CD14-positive monocyte (primary cell): ENCODE measurements around the gene BTBD1. TPM values are rescaled to one million over a fixed set of nuclear protein-coding genes. Genes with fewer than 3 reads are reported as not detected.

ENCODE experiments used
- DNase-seq, 3 donors: peaks; one replicate each; pipeline ENCODE4 v3.0.0-alpha.2; 2011 to 2022
- H2AFZ ChIP-seq: 2 replicates; pipeline ENCODE4 v1.6.0; 2012; ENCODE audit warnings: mild to moderate bottlenecking, low read depth, low read length, inconsistent platforms; ENCODE audit not compliant: insufficient read depth, poor library complexity, severe bottlenecking
- H3K27ac ChIP-seq, 2 donors: 1 replicate in 1 of 2; 2 replicates in 1 of 2; pipeline ENCODE4 v1.5.1; 2012 to 2013; ENCODE audit warnings: low read length in 2 of 2, control low read depth in 1 of 2, inconsistent platforms in 1 of 2, low read depth in 1 of 2, mild to moderate bottlenecking in 1 of 2
- H3K27me3 ChIP-seq, 2 donors: one replicate each; pipeline versions ENCODE4 v1.6.0 to v1.6.1; 2011 to 2013; ENCODE audit warnings: low read length in 2 of 2; ENCODE audit not compliant: control insufficient read depth in 2 of 2, insufficient read depth in 2 of 2
- H3K36me3 ChIP-seq, 2 donors: replicated peaks in 1 of 2; 1 replicate in 1 of 2; 2 replicates in 1 of 2; pipeline versions ENCODE4 v1.5.1 to v1.6.1; 2012 to 2013; ENCODE audit warnings: low read length in 2 of 2, control low read depth in 1 of 2, inconsistent platforms in 1 of 2, mild to moderate bottlenecking in 1 of 2; ENCODE audit not compliant: insufficient read depth in 2 of 2, control insufficient read depth in 1 of 2
- H3K4me1 ChIP-seq, 2 donors: 1 replicate in 1 of 2; 2 replicates in 1 of 2; pipeline versions ENCODE4 v1.5.1 to v1.6.1; 2012 to 2013; ENCODE audit warnings: low read length in 2 of 2, control low read depth in 1 of 2, inconsistent platforms in 1 of 2, mild to moderate bottlenecking in 1 of 2, moderate library complexity in 1 of 2; ENCODE audit not compliant: insufficient read depth in 2 of 2, control insufficient read depth in 1 of 2
- H3K4me2 ChIP-seq: replicated peaks from 2 replicates; pipeline ENCODE3; 2012; ENCODE audit warnings: low read length, moderate library complexity, mild to moderate bottlenecking; ENCODE audit not compliant: poor library complexity, severe bottlenecking; ENCODE audit errors: extremely low read depth
- H3K4me3 ChIP-seq, 3 experiments: fragments of 200-600 bp in 1 of 3; sonication (generic) in 1 of 3; replicated peaks in 1 of 3; 1 replicate in 2 of 3; 2 replicates in 1 of 3; pipeline ENCODE4 v1.5.1; 2011 to 2013; ENCODE audit warnings: low read length in 3 of 3, mild to moderate bottlenecking in 3 of 3, control low read depth in 2 of 3, low read depth in 2 of 3, inconsistent platforms in 1 of 3, moderate library complexity in 1 of 3
- H3K79me2 ChIP-seq: 2 replicates; pipeline ENCODE4 v1.6.0; 2012; ENCODE audit warnings: mild to moderate bottlenecking, control low read depth, inconsistent platforms, low read length, moderate library complexity; ENCODE audit not compliant: insufficient read depth
- H3K9ac ChIP-seq: 2 replicates; pipeline ENCODE4 v1.6.0; 2017; ENCODE audit warnings: low read length, mild to moderate bottlenecking; ENCODE audit not compliant: insufficient read depth, poor library complexity, severe bottlenecking
- H3K9me3 ChIP-seq, 2 donors: replicated peaks in 1 of 2; 1 replicate in 1 of 2; 2 replicates in 1 of 2; pipeline versions ENCODE4 v1.5.1 to v1.6.1; 2012 to 2013; ENCODE audit warnings: low read length in 2 of 2, control low read depth in 1 of 2; ENCODE audit not compliant: control insufficient read depth in 1 of 2, insufficient read depth in 1 of 2
- H4K20me1 ChIP-seq: 2 replicates; pipeline ENCODE4 v1.6.0; 2012; ENCODE audit warnings: mild to moderate bottlenecking, low read length, control low read depth, moderate library complexity; ENCODE audit not compliant: insufficient read depth
- H3K27ac Mint-ChIP-seq, 7 donors: one replicate each; pipeline ENCODE4 v1.8.0; 2020; ENCODE audit warnings: mild to moderate bottlenecking in 7 of 7, mixed read lengths in 7 of 7, moderate library complexity in 6 of 7, inconsistent platforms in 2 of 7
- H3K27me3 Mint-ChIP-seq, 3 donors: one replicate each; pipeline ENCODE4 v1.8.0; 2021 to 2022; ENCODE audit warnings: low read depth in 3 of 3, mild to moderate bottlenecking in 3 of 3, mixed read lengths in 3 of 3, moderate library complexity in 3 of 3, inconsistent platforms in 1 of 3
- H3K36me3 Mint-ChIP-seq, 2 donors: one replicate each; pipeline ENCODE4 v1.8.0; 2020; ENCODE audit warnings: mixed read lengths in 2 of 2, inconsistent platforms in 1 of 2, mild to moderate bottlenecking in 1 of 2
- H3K4me1 Mint-ChIP-seq: one replicate; pipeline ENCODE4 v1.8.0; 2020; ENCODE audit warnings: mild to moderate bottlenecking, mixed read lengths
- H3K4me3 Mint-ChIP-seq, 2 donors: one replicate each; pipeline ENCODE4 v1.8.0; 2020; ENCODE audit warnings: mild to moderate bottlenecking in 2 of 2, mixed read lengths in 2 of 2, moderate library complexity in 1 of 2
- H3K9me3 Mint-ChIP-seq, 7 donors: one replicate each; pipeline ENCODE4 v1.8.0; 2020 to 2022; ENCODE audit warnings: mixed read lengths in 7 of 7, mild to moderate bottlenecking in 6 of 7, moderate library complexity in 6 of 7, inconsistent platforms in 2 of 7
- CTCF ChIP-seq: fragments of 200-600 bp; IDR thresholded peaks from one replicate; pipeline ENCODE4 v1.8.0; 2022; ENCODE audit warnings: antibody characterized with exemption, mild to moderate bottlenecking
- WGBS: methylation state at CpG from one replicate; pipeline ENCODE4 v1.1.5; 2013; ENCODE audit warnings: missing lambda C conversion rate; ENCODE audit not compliant: insufficient coverage; 5-methylcytosine and 5-hydroxymethylcytosine counted together
- intact Hi-C, 2 donors: fragments of 100-400 bp; cut with micrococcal nuclease; formaldehyde crosslinking; loops; one replicate each; pipeline versions ENCODE4 v1.15.0 to v1.15.1; 2023
- polyA plus RNA-seq, 3 donors: library from polyadenylated mRNA; depleted of rRNA in 1 of 3; unstranded in 2 of 3; stranded (reverse) in 1 of 3; fragments of 300-500 nt in 2 of 3; fragments of >200 nt in 1 of 3; fragmentation: Illumina TruSeq in 2 of 3; gene quantifications; 1 replicate in 2 of 3; 2 replicates in 1 of 3; pipeline ENCODE4 v1.2.3, GENCODE V29; 2012 to 2021

BTBD1 gene
- polyA plus RNA-seq, 3 donors: 18.0 to 48.8 (median 37.2) TPM

- H3K4me3 ChIP-seq: no peak overlapping the region
- H4K20me1 ChIP-seq: peaks cover 5% of the 10 kb centered on the region
- peaks cover 5% of the 10 kb centered on the region in 2 donors for H3K4me1 ChIP-seq
- peaks cover 0 to 1% (median 0%) of the 10 kb centered on the region in 3 donors for H3K27me3 Mint-ChIP-seq
- H3K36me3 Mint-ChIP-seq: peaks cover 5 to 10% of the 10 kb centered on the region in 2 donors
- no peak for TF ChIP-seq CTCF
- peaks cover 0 to 9% of the 10 kb centered on the region in 2 donors for H3K36me3 ChIP-seq
- H3K9me3 Mint-ChIP-seq: no peaks in the 10 kb centered on the region
- H3K27me3 ChIP-seq: no peaks in the 10 kb centered on the region
- intact Hi-C loops: loop anchor here in 1 of 2 donors (5.0 kb wide), 2 partner anchors 449 to 464 kb away; no protein-coding TSS in a partner anchor
- no peak for DNase-seq
- H3K4me3 Mint-ChIP-seq: no peak overlapping the region
- H2AFZ ChIP-seq: no peak overlapping the region
- WGBS: no CpG with 5 or more reads among the region's 3 CpGs
- H3K27ac Mint-ChIP-seq: no peak overlapping the region
- H3K9me3 ChIP-seq: no peaks in the 10 kb centered on the region
- H3K9ac ChIP-seq: no peak overlapping the region
- no peak overlapping the region for H3K4me2 ChIP-seq
- H3K4me1 Mint-ChIP-seq: peaks cover 8% of the 10 kb centered on the region
- H3K79me2 ChIP-seq: no peaks in the 10 kb centered on the region
- H3K27ac ChIP-seq: no peak overlapping the region
These were observed 71.1 kb downstream of the BTBD1 start for GRCh38 chr15:82995938-82996337.

GRCh38 chr15:82995076-82995475, 72.0 kb downstream of the BTBD1 start:
- DNase-seq: no peak
- WGBS: 94% methylated on average over 2 of the region's 2 CpGs
- no peak overlapping the region for H3K27ac ChIP-seq
- H3K36me3 Mint-ChIP-seq: peaks cover 9 to 16% of the 10 kb centered on the region in 2 donors
- intact Hi-C loops: loop anchor here in 1 of 2 donors (5.0 kb wide), 2 partner anchors 448 to 463 kb away; no protein-coding TSS in a partner anchor
- peaks cover 3 to 16% of the 10 kb centered on the region in 2 donors for H3K36me3 ChIP-seq
- peaks cover 5% of the 10 kb centered on the region for H4K20me1 ChIP-seq
- H3K27me3 Mint-ChIP-seq: peaks cover 0 to 1% (median 0%) of the 10 kb centered on the region in 3 donors
- TF ChIP-seq CTCF: no peak
- H3K27ac Mint-ChIP-seq: no peak overlapping the region
- no peaks in the 10 kb centered on the region for H3K9me3 ChIP-seq
- H3K4me1 Mint-ChIP-seq: peaks cover 3% of the 10 kb centered on the region
- H3K4me3 ChIP-seq: no peak overlapping the region
- no peak overlapping the region for H3K4me2 ChIP-seq
- H2AFZ ChIP-seq: no peak overlapping the region
- H3K9me3 Mint-ChIP-seq: no peaks in the 10 kb centered on the region
- H3K9ac ChIP-seq: no peak overlapping the region
- no peaks in the 10 kb centered on the region for H3K79me2 ChIP-seq
- H3K4me3 Mint-ChIP-seq: no peak overlapping the region
- peaks cover 2% of the 10 kb centered on the region in 2 donors for H3K4me1 ChIP-seq
- H3K27me3 ChIP-seq: no peaks in the 10 kb centered on the region
